Measurements from ENCODE around the gene EGLN1.

DNA sequence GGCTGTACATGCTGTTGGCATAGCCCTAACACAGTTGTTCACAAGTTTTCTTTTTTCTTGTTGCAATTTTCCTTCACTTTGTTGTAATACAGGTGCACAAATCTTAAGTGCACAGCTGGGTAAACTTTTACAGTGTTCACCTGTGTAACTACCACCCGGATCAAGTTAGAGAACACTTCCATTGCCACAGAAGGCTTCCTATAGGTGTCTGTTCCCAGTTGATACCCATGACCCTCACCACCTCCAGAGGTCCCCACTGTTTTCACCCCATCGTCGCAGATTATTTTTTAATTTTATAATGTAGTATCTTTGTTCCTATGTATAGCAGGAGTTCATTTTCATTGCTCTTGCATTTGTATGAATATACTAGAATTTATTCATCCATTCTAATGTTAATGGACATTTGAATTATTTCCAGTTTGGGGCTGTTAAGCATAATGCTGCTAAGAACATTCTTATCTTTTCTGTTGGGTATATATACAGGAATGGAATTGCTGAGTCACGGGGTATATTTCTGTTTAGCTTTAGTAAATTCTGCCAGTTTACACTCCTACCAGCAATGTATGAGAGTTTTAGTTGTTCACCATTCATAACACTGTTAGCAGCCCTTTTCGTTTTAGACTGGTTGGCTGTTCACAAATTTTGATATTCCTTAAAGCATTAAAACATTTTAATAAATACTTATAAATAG is 67.6 kb downstream of the EGLN1 start:
- TF ChIP-seq, protein P1, sequence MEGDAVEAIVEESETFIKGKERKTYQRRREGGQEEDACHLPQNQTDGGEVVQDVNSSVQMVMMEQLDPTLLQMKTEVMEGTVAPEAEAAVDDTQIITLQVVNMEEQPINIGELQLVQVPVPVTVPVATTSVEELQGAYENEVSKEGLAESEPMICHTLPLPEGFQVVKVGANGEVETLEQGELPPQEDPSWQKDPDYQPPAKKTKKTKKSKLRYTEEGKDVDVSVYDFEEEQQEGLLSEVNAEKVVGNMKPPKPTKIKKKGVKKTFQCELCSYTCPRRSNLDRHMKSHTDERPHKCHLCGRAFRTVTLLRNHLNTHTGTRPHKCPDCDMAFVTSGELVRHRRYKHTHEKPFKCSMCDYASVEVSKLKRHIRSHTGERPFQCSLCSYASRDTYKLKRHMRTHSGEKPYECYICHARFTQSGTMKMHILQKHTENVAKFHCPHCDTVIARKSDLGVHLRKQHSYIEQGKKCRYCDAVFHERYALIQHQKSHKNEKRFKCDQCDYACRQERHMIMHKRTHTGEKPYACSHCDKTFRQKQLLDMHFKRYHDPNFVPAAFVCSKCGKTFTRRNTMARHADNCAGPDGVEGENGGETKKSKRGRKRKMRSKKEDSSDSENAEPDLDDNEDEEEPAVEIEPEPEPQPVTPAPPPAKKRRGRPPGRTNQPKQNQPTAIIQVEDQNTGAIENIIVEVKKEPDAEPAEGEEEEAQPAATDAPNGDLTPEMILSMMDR (IDR thresholded peaks at IDR 0.05) = no peak
- TF ChIP-seq REST (IDR thresholded peaks at IDR 0.05; ENCODE audit: insufficient read depth in 1 of 2, low read depth in 2 of 2, low read length in 1 of 2) (no peak), TCF7L2 (IDR thresholded peaks at IDR 0.05; ENCODE audit: low read depth, low read length) (no peak), POLR2AphosphoS5 (IDR thresholded peaks at IDR 0.05; ENCODE audit: low read depth, low read length) (no peak)
